ENCODE data around the gene HLA-DQA2.
"Not testable (repeated sequence)": the region's sequence is repeated elsewhere in the genome, so short reads cannot be mapped to it uniquely, and the experiment has no call there.

HLA-DQA2 gene

GRCh38 chr6:32744776-32745175 is 3.6 kb downstream of the HLA-DQA2 start:
- no peaks in the 10 kb centered on the region for H3K27me3 ChIP-seq (ENCODE audit: control insufficient read depth, insufficient read depth, low read length)
- no peak overlapping the region for H3K9ac ChIP-seq (ENCODE audit: low read length)
- H3K36me3 ChIP-seq (ENCODE audit: control insufficient read depth, low read depth, low read length) = no peaks in the 10 kb centered on the region
- no peak overlapping the region for H3K4me3 ChIP-seq (ENCODE audit: low read length)
- H3K27ac ChIP-seq (ENCODE audit: low read length) = no peak overlapping the region
- H3K9me3 ChIP-seq (ENCODE audit: control insufficient read depth, low read depth, low read length) = no peaks in the 10 kb centered on the region
- H3K4me1 ChIP-seq (ENCODE audit: control insufficient read depth, low read depth, low read length) = no peaks in the 10 kb centered on the region

- not testable (repeated sequence) for H3K9ac ChIP-seq (ENCODE audit: low read length); H3K4me1 ChIP-seq (ENCODE audit: control insufficient read depth, low read depth, low read length); H3K27me3 ChIP-seq (ENCODE audit: control insufficient read depth, insufficient read depth, low read length); H3K36me3 ChIP-seq (ENCODE audit: control insufficient read depth, low read depth, low read length); H3K4me3 ChIP-seq (ENCODE audit: low read length); H3K27ac ChIP-seq (ENCODE audit: low read length); H3K9me3 ChIP-seq (ENCODE audit: control insufficient read depth, low read depth, low read length)
Measured at GRCh38 chr6:32745649-32746048, 4.5 kb downstream of the HLA-DQA2 start.

- no peak overlapping the region for H3K4me3 ChIP-seq (ENCODE audit: low read length)
- H3K27ac ChIP-seq (ENCODE audit: low read length) = no peak overlapping the region
- H3K9me3 ChIP-seq (ENCODE audit: control insufficient read depth, low read depth, low read length) = no peaks in the 10 kb centered on the region
- H3K9ac ChIP-seq (ENCODE audit: low read length) = no peak overlapping the region
- no peaks in the 10 kb centered on the region for H3K4me1 ChIP-seq (ENCODE audit: control insufficient read depth, low read depth, low read length)
- no peaks in the 10 kb centered on the region for H3K27me3 ChIP-seq (ENCODE audit: control insufficient read depth, insufficient read depth, low read length)
- no peaks in the 10 kb centered on the region for H3K36me3 ChIP-seq (ENCODE audit: control insufficient read depth, low read depth, low read length)
Measured at GRCh38 chr6:32752580-32752979, 11.4 kb downstream of the HLA-DQA2 start.

GRCh38 chr6:32759669-32760068 is 18.5 kb downstream of the HLA-DQA2 start:
- no peaks in the 10 kb centered on the region for H3K36me3 ChIP-seq (ENCODE audit: control insufficient read depth, low read depth, low read length)
- no peak overlapping the region for H3K27ac ChIP-seq (ENCODE audit: low read length)
- no peak overlapping the region for H3K9ac ChIP-seq (ENCODE audit: low read length)
- peaks cover 4% of the 10 kb centered on the region for H3K27me3 ChIP-seq (ENCODE audit: control insufficient read depth, insufficient read depth, low read length)
- H3K4me1 ChIP-seq (ENCODE audit: control insufficient read depth, low read depth, low read length) = no peaks in the 10 kb centered on the region
- H3K9me3 ChIP-seq (ENCODE audit: control insufficient read depth, low read depth, low read length) = no peaks in the 10 kb centered on the region
- H3K4me3 ChIP-seq (ENCODE audit: low read length) = no peak overlapping the region

- Histone ChIP-seq H3K27ac (ENCODE audit: low read length) (no peak overlapping the region), H3K9me3 (ENCODE audit: control insufficient read depth, low read depth, low read length) (no peaks in the 10 kb centered on the region), H3K27me3 (ENCODE audit: control insufficient read depth, insufficient read depth, low read length) (peaks cover 4% of the 10 kb centered on the region), H3K4me1 (ENCODE audit: control insufficient read depth, low read depth, low read length) (no peaks in the 10 kb centered on the region), H3K9ac (ENCODE audit: low read length) (no peak overlapping the region), H3K36me3 (ENCODE audit: control insufficient read depth, low read depth, low read length) (no peaks in the 10 kb centered on the region), H3K4me3 (ENCODE audit: low read length) (no peak overlapping the region)
Measured at GRCh38 chr6:32761072-32761471, 19.9 kb downstream of the HLA-DQA2 start.

GRCh38 chr6:32761548-32761947 is 20.4 kb downstream of the HLA-DQA2 start:
- no peak overlapping the region for H3K4me3 ChIP-seq (ENCODE audit: low read length)
- no peaks in the 10 kb centered on the region for H3K4me1 ChIP-seq (ENCODE audit: control insufficient read depth, low read depth, low read length)
- no peaks in the 10 kb centered on the region for H3K36me3 ChIP-seq (ENCODE audit: control insufficient read depth, low read depth, low read length)
- H3K27me3 ChIP-seq (ENCODE audit: control insufficient read depth, insufficient read depth, low read length) = peaks cover 4% of the 10 kb centered on the region
- H3K27ac ChIP-seq (ENCODE audit: low read length) = no peak overlapping the region
- H3K9ac ChIP-seq (ENCODE audit: low read length) = no peak overlapping the region
- H3K9me3 ChIP-seq (ENCODE audit: control insufficient read depth, low read depth, low read length) = no peaks in the 10 kb centered on the region

- Histone ChIP-seq H3K36me3 (ENCODE audit: control insufficient read depth, low read depth, low read length) (no peaks in the 10 kb centered on the region), H3K4me3 (ENCODE audit: low read length) (no peak within 1 kb of the TSS), H3K9me3 (ENCODE audit: control insufficient read depth, low read depth, low read length) (no peaks in the 10 kb centered on the region), H3K27ac (ENCODE audit: low read length) (no peak within 1 kb of the TSS), H3K27me3 (ENCODE audit: control insufficient read depth, insufficient read depth, low read length) (peaks cover 4% of the 10 kb centered on the region), H3K9ac (ENCODE audit: low read length) (no peak within 1 kb of the TSS), H3K4me1 (ENCODE audit: control insufficient read depth, low read depth, low read length) (no peaks in the 10 kb centered on the region)
Measured at GRCh38 chr6:32763421-32763820, 22.2 kb downstream of the HLA-DQA2 start, which contains the start of gene HLA-DQB2. Gene HLA-DQB2, minus strand, starts transcription at chr6:32763532. Its CDS starts 62 bp downstream, at chr6:32763470.

- Histone ChIP-seq H3K4me1 (ENCODE audit: control insufficient read depth, low read depth, low read length) (no peaks in the 10 kb centered on the region), H3K9ac (ENCODE audit: low read length) (no peak overlapping the region), H3K4me3 (ENCODE audit: low read length) (no peak overlapping the region), H3K36me3 (ENCODE audit: control insufficient read depth, low read depth, low read length) (no peaks in the 10 kb centered on the region), H3K27ac (ENCODE audit: low read length) (no peak overlapping the region), H3K27me3 (ENCODE audit: control insufficient read depth, insufficient read depth, low read length) (peaks cover 4% of the 10 kb centered on the region), H3K9me3 (ENCODE audit: control insufficient read depth, low read depth, low read length) (no peaks in the 10 kb centered on the region)
Measured at GRCh38 chr6:32764048-32764447, 22.9 kb downstream of the HLA-DQA2 start.

- no peaks in the 10 kb centered on the region for H3K36me3 ChIP-seq (ENCODE audit: control insufficient read depth, low read depth, low read length)
- H3K27me3 ChIP-seq (ENCODE audit: control insufficient read depth, insufficient read depth, low read length) = no peaks in the 10 kb centered on the region
- H3K4me1 ChIP-seq (ENCODE audit: control insufficient read depth, low read depth, low read length) = no peaks in the 10 kb centered on the region
- H3K4me3 ChIP-seq (ENCODE audit: low read length) = no peak overlapping the region
- no peaks in the 10 kb centered on the region for H3K9me3 ChIP-seq (ENCODE audit: control insufficient read depth, low read depth, low read length)
- H3K27ac ChIP-seq (ENCODE audit: low read length) = no peak overlapping the region
- no peak overlapping the region for H3K9ac ChIP-seq (ENCODE audit: low read length)
Measured at GRCh38 chr6:32772656-32773055, 31.5 kb downstream of the HLA-DQA2 start.

- Histone ChIP-seq H3K27ac (ENCODE audit: low read length) (no peak overlapping the region), H3K27me3 (ENCODE audit: control insufficient read depth, insufficient read depth, low read length) (no peaks in the 10 kb centered on the region), H3K9ac (ENCODE audit: low read length) (no peak overlapping the region)
Measured at GRCh38 chr6:32774426-32774825, 33.2 kb downstream of the HLA-DQA2 start.

GRCh38 chr6:32775071-32775470 is 33.9 kb downstream of the HLA-DQA2 start:
- Histone ChIP-seq H3K4me3 (ENCODE audit: low read length) (no peak overlapping the region), H3K9ac (ENCODE audit: low read length) (no peak overlapping the region), H3K4me1 (ENCODE audit: control insufficient read depth, low read depth, low read length) (no peaks in the 10 kb centered on the region), H3K36me3 (ENCODE audit: control insufficient read depth, low read depth, low read length) (no peaks in the 10 kb centered on the region), H3K27me3 (ENCODE audit: control insufficient read depth, insufficient read depth, low read length) (no peaks in the 10 kb centered on the region), H3K27ac (ENCODE audit: low read length) (no peak overlapping the region), H3K9me3 (ENCODE audit: control insufficient read depth, low read depth, low read length) (no peaks in the 10 kb centered on the region)

More at GRCh38 chr6:32774426-32774825, 33.2 kb downstream of the HLA-DQA2 start:
- H3K9me3 ChIP-seq (ENCODE audit: control insufficient read depth, low read depth, low read length) = no peaks in the 10 kb centered on the region
- H3K36me3 ChIP-seq (ENCODE audit: control insufficient read depth, low read depth, low read length) = no peaks in the 10 kb centered on the region
- H3K4me3 ChIP-seq (ENCODE audit: low read length) = no peak overlapping the region
- H3K4me1 ChIP-seq (ENCODE audit: control insufficient read depth, low read depth, low read length) = no peaks in the 10 kb centered on the region

- no peaks in the 10 kb centered on the region for H3K4me1 ChIP-seq (ENCODE audit: control insufficient read depth, low read depth, low read length)
- H3K27ac ChIP-seq (ENCODE audit: low read length) = no peak overlapping the region
- H3K4me3 ChIP-seq (ENCODE audit: low read length) = no peak overlapping the region
- H3K27me3 ChIP-seq (ENCODE audit: control insufficient read depth, insufficient read depth, low read length) = no peaks in the 10 kb centered on the region
- no peaks in the 10 kb centered on the region for H3K9me3 ChIP-seq (ENCODE audit: control insufficient read depth, low read depth, low read length)
- no peaks in the 10 kb centered on the region for H3K36me3 ChIP-seq (ENCODE audit: control insufficient read depth, low read depth, low read length)
- no peak overlapping the region for H3K9ac ChIP-seq (ENCODE audit: low read length)
Measured at GRCh38 chr6:32779036-32779435, 37.8 kb downstream of the HLA-DQA2 start.
